ENCODE data around the gene UBXN6. TPM values are rescaled to one million over a fixed set of nuclear protein-coding genes. Genes with fewer than 3 reads are reported as not detected.
A peak's percentile ranks its signal among the peaks of the same experiment; 100 is the strongest.

UBXN6 gene
- total and polyA plus RNA-seq, 10 donors, result 72.3 to 146 (median 91.4) TPM

- 0 to 1% (median 0%) methylated on average over 31 to 33 of the region's 33 CpGs for WGBS, 5 donors
- Histone ChIP-seq H3K9me3 (no peaks in the 10 kb centered on the region), H3K27ac (peak overlapping the region; percentile 87 to 96 (median 94)), H3K36me3 (peaks cover 0 to 17% (median 12%) of the 10 kb centered on the region in 6 donors), H3K4me1 (peaks cover 17 to 42% (median 33%) of the 10 kb centered on the region in 6 donors), H3K27me3 (replicated peaks in 1 of 7) (no peaks in the 10 kb centered on the region), H3K4me3 (peak overlapping the region; percentile 87 to 99 (median 94))
- intact Hi-C loops (cut with DNase I; ENCODE audit: low total_unique reads), result no loop called here
- DNase-seq, result peak; percentile 98
- TF ChIP-seq POLR2A (IDR thresholded peaks at IDR 0.05) (peak in 2 of 3 donors; percentile 19 to 60), POLR2AphosphoS5 (IDR thresholded peaks at IDR 0.05) (peak; percentile 81 to 87 (median 82))
- TF ChIP-seq, protein P1, sequence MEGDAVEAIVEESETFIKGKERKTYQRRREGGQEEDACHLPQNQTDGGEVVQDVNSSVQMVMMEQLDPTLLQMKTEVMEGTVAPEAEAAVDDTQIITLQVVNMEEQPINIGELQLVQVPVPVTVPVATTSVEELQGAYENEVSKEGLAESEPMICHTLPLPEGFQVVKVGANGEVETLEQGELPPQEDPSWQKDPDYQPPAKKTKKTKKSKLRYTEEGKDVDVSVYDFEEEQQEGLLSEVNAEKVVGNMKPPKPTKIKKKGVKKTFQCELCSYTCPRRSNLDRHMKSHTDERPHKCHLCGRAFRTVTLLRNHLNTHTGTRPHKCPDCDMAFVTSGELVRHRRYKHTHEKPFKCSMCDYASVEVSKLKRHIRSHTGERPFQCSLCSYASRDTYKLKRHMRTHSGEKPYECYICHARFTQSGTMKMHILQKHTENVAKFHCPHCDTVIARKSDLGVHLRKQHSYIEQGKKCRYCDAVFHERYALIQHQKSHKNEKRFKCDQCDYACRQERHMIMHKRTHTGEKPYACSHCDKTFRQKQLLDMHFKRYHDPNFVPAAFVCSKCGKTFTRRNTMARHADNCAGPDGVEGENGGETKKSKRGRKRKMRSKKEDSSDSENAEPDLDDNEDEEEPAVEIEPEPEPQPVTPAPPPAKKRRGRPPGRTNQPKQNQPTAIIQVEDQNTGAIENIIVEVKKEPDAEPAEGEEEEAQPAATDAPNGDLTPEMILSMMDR (IDR thresholded peaks at IDR 0.05 in 8 of 11, conservative IDR thresholded peaks at IDR 0.05 in 3 of 11), result peak in 2 of 11 experiments; percentile 17 to 37
Observed at GRCh38 chr19:4471403-4472173, 14.0 kb upstream of the UBXN6 start.

DNA sequence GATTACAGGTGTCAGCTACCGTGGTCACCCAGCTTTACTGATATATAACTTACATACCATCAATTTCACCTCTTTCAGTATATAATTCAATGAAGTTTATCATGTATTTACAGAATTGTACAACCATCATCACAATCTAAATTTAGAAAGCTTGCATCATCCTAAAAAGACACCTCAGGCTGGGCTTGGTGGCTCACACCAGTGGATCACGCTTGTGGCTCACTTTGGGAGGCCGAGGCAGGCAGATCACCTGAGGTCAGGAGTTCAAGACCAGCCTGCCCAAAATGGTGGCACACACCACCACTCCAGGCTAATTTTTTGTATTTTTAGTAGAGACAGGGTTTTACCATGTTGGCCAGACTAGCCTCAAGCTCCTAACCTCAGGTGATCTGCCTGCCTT lies 10.2 kb upstream of the UBXN6 start:
- WGBS, 5 donors, result 82 to 95% (median 87%) methylated on average over 3 of the region's 3 CpGs

DNA sequence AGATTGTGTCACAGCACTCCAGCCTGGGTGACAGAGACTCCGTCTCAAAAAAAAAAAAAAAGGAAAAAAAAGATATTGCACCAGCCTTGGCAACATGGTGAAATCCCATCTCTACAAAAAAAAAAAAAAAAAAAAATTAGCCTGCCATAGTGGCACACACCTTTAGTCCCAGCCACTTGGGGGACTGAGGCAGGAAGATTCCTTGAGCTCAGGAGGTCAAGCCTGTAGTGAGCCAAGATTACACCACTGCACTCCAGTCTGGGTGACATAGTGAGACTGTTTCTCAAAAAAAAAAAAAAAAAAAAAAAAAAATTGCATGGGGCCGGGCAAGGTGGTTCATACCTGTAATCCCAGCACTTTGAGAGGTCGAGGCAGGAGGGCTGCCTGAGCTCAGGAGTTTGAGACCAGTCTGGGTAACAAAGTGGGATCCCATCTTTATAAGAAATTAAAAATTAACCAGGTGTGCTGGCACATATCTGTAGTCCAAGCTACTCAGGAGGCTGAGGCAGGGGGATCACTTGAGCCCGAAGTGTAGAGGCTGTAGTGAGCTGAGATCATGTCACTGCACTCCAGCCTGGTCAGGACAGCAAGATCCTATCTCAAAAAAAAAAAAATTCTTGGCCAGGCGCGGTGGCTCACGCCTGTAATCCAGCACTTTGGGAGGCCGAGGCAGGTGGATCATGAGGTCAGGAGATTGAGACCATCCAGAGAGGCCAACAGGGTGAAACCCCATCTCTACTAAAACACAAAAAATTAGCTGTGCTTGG lies 7.4 kb upstream of the UBXN6 start:
- WGBS, 5 donors, result 83 to 90% (median 89%) methylated on average over 8 of the region's 8 CpGs
- H3K27me3 ChIP-seq (replicated peaks in 1 of 7), result no peaks in the 10 kb centered on the region
- H3K4me3 ChIP-seq, result no peak overlapping the region
- DNase-seq, result no peak
- intact Hi-C loops (cut with DNase I; ENCODE audit: low total_unique reads), result no loop called here
- no peak overlapping the region for H3K27ac ChIP-seq
- H3K36me3 ChIP-seq, result no peaks in the 10 kb centered on the region
- no peaks in the 10 kb centered on the region for H3K4me1 ChIP-seq
- H3K9me3 ChIP-seq, result no peaks in the 10 kb centered on the region
- TF ChIP-seq POLR2AphosphoS5 (IDR thresholded peaks at IDR 0.05), result no peak
- no peak for TF ChIP-seq POLR2A (IDR thresholded peaks at IDR 0.05)
- TF ChIP-seq, protein P1 (IDR thresholded peaks at IDR 0.05 in 8 of 11, conservative IDR thresholded peaks at IDR 0.05 in 3 of 11), result no peak

More for the DNA sequence above, 10.2 kb upstream of the UBXN6 start:
- TF ChIP-seq, protein P1 (IDR thresholded peaks at IDR 0.05 in 8 of 11, conservative IDR thresholded peaks at IDR 0.05 in 3 of 11), result no peak
- no peak for TF ChIP-seq POLR2AphosphoS5 (IDR thresholded peaks at IDR 0.05)
- TF ChIP-seq POLR2A (IDR thresholded peaks at IDR 0.05), result no peak
- Histone ChIP-seq H3K27me3 (replicated peaks in 1 of 7) (no peaks in the 10 kb centered on the region), H3K9me3 (no peaks in the 10 kb centered on the region), H3K4me3 (no peak overlapping the region), H3K27ac (no peak overlapping the region), H3K4me1 (peaks cover 2 to 17% (median 11%) of the 10 kb centered on the region in 6 donors), H3K36me3 (no peaks in the 10 kb centered on the region)
- intact Hi-C loops (cut with DNase I; ENCODE audit: low total_unique reads), result no loop called here
- no peak for DNase-seq
